Subcutaneous adipose tissue (tissue), 4 donors: Measurements from ENCODE around the gene GOLPH3. TPM values are rescaled to one million over a fixed set of nuclear protein-coding genes. Genes with fewer than 3 reads are reported as not detected.

Experiments used
- total RNA-seq, 4 donors: library from RNA; depleted of rRNA; stranded (reverse); fragments of >200 nt; gene quantifications; one replicate each; pipeline ENCODE4 v1.1.0, GENCODE V29; 2016
- TF ChIP-seq, protein P1 (sequence below): fragments of 450-650 bp; IDR thresholded peaks from one replicate; pipeline ENCODE4 v1.5.1; 2016; ENCODE audit warnings: low read depth, mild to moderate bottlenecking, control low read depth, antibody characterized with exemption, moderate library complexity

GOLPH3 gene
- total RNA-seq, 4 donors from 2014 or later: 78.9 to 122 (median 87.5) TPM

DNA sequence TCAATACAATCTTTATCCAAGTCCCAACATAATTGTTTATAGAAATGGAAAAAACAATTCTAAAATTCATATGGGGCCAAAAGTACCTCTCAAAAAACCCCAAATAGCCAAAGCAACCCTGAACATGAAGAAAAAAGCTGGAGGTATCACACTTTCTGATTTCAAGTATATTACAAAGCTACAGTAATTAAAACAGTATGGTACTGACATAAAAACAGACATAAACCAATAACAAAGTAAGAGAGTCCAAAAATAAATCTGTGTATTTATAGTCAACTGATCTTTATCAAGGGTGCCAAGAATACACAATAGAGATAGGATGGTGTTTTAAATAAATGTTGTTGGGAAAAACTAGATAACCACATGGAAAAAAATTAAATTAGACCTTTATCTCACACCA is 13.6 kb upstream of the GOLPH3 start:
- TF ChIP-seq, protein P1, sequence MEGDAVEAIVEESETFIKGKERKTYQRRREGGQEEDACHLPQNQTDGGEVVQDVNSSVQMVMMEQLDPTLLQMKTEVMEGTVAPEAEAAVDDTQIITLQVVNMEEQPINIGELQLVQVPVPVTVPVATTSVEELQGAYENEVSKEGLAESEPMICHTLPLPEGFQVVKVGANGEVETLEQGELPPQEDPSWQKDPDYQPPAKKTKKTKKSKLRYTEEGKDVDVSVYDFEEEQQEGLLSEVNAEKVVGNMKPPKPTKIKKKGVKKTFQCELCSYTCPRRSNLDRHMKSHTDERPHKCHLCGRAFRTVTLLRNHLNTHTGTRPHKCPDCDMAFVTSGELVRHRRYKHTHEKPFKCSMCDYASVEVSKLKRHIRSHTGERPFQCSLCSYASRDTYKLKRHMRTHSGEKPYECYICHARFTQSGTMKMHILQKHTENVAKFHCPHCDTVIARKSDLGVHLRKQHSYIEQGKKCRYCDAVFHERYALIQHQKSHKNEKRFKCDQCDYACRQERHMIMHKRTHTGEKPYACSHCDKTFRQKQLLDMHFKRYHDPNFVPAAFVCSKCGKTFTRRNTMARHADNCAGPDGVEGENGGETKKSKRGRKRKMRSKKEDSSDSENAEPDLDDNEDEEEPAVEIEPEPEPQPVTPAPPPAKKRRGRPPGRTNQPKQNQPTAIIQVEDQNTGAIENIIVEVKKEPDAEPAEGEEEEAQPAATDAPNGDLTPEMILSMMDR: no peak

DNA sequence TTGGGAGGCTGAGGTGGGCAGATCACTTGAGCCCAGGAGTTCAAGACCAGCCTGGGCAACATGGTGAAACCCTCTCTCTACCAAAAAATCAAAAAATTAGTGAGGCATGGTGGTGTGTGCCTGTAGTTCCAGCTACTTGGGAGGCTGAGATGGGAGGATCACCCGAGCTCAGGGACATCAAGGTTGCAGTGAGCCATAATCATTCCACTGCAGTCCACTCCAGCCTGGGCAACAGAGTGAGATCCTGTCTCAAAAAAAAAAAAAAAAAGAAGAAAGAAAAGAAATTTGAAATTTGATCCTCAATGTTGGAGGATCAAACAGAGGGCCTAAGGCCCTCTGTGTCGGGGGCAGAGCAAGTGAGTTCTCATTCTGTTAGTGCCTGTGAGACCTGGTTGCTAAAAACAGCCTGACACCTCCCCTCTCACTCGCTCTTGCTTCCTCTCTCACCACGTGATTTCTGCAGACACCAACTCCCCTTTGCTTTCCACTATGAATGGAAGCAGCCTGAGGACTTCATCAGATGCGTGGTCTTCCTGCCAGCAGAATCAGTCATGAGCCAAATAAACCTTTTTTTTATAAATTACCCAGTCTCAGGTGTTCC is 8.4 kb upstream of the GOLPH3 start:
- TF ChIP-seq, protein P1: no peak

DNA sequence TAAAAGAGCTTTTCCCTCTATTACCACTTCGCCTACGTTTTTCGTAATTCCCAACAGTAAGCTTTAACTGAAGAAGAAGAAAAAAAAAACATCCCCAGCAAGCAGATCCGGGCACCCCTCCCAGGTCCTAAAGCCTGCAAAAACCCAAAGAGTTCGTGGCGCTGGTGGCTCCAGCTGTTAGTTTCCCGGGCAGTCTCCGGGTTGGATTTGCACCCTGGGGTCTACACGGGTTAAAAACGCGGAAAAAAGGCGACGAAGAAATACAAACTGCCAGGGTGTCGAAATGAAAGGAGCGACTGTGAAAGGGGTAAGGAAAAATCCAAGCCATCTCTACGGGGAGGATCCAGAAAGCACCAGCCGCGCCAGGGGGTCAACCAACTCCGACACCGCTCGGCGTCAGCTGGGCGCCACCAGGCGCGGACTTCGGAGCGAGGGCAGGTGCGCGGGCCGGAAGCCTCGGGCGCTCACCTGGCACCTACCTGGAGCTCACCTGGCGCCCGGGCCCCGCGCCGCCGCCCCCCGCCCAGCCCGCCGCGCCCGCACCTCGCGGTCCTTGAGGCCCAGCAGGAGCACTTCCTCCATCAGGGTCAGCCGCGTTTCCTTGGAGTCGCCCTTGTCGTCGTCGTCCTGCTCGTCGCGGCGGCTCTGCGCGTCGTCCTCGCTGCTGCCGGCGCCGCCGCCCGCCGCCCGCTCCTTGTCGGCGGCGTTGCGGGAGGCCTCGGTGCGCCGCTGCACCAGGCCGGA is 680 bp downstream of the GOLPH3 start:
- TF ChIP-seq, protein P1: no peak

DNA sequence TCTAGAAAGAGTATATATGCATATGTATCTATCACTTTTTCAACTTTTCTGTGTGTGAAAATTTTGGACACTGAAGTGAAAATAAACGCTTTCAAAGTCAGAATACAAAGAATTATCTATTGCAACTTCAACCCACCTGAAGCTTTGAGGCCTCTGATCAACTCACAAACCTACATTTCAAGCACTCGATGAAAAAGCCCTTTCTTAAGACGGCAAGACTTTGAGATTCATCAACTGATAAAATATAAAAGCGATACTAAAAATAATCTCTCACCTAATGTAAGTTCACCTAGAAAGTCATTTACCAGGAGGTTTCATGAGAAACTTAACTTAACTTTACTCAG is 1.2 kb downstream of the GOLPH3 start:
- TF ChIP-seq, protein P1: no peak

DNA sequence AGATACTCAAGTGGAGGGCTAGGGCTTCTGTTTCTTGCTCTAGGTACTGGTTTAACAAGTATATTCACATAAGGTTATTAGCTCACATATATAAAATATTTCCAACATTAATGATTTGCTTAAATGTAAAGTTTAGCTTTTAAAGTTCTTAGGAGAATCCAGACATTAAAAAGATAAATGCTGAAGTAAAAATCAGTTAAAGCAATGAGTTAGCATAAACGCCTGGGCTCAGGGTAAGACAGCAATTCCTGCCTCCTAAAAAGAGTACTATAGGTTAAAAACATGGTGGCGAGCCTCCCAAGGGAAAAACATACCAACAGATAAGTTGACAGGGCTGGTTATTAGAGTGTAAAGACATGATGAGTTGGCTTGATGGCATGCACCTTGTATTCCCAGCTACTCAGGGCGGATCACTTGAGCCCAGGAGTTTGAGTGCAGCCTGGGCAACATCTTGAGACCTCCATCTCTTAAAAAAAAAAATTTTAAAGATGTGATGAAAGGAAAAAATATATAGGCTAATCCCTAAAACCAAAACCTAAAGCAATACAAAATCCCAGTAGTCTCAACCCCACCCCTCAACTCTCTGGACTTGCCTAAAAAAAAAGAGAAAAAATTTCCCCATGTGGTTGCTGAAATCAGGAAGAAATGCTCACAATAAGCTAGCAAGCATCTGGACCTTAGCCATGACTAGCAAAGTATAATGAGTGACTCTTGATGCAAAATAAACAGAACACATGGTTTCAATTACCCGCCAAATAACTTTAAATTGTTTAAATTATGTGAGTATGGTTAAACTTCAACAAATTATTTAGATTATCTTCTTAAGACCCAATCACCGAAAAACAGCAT is 3.6 kb downstream of the GOLPH3 start:
- TF ChIP-seq, protein P1: no peak

DNA sequence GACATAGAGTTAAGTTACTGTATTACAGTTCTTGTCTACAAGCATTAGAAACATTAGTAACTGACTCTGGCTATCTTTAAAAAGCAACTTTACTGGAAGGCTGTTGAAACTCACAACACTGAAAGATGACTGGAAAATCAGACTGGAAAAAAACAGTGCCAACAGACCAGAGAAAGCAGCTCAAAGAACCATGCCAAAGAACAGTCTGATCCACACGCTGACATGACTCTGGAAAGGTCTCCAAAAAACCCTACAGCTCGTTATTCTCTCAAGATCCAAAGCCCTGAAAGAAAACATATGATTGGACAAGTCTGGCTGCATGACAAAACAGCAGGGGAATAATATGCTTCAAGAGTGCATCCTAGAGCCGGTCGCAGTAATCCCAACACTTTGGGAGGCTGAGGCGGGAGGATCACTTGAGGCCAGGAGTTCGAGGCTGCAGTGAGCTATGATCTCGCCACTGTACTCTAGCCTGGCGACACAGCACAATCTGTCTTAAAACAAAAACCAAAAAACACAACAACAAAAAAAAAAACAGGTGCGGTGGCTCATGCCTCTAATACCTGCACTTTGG is 5.6 kb downstream of the GOLPH3 start:
- TF ChIP-seq, protein P1: no peak

DNA sequence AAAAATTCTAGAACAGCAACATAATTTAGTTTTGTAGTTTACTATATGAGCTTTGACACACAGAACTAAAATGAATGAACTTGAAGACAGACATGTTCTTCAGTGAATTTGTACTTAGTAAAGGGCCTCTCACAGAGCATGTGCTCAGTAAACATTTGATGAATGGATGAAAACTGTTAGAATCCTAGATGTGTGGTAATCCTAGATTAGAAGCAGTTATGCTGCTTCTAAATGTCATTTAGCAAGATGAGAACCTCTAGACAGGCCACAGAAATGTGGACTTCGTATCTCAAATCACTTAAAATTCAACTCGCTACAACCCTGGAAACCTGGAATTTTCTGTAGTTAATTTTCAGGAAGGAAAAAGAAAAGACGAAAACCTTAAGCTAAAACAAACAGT is 8.5 kb downstream of the GOLPH3 start:
- TF ChIP-seq, protein P1: no peak
